Skeletal muscle tissue (tissue), 4 donors: Measurements from ENCODE around the gene NFE2L2. TPM values are rescaled to one million over a fixed set of nuclear protein-coding genes. Genes with fewer than 3 reads are reported as not detected.
A peak's percentile ranks its signal among the peaks of the same experiment; 100 is the strongest.
"Not testable (repeated sequence)": the region's sequence is repeated elsewhere in the genome, so short reads cannot be mapped to it uniquely, and the experiment has no call there.

Source experiments
- H3K27ac ChIP-seq: one replicate; pipeline ENCODE4 v1.7.0; 2013; ENCODE audit warnings: mild to moderate bottlenecking, low read depth, low read length, inconsistent platforms
- H3K27me3 ChIP-seq, 3 donors: one replicate each; pipeline ENCODE4 v1.7.0; 2013; ENCODE audit warnings: low read length in 3 of 3; ENCODE audit not compliant: control insufficient read depth in 3 of 3, insufficient read depth in 3 of 3
- H3K36me3 ChIP-seq, 3 donors: one replicate each; pipeline ENCODE4 v1.7.0; 2013; ENCODE audit warnings: low read length in 3 of 3; ENCODE audit not compliant: control insufficient read depth in 3 of 3, insufficient read depth in 3 of 3
- H3K4me1 ChIP-seq, 3 donors: one replicate each; pipeline ENCODE4 v1.7.0; 2013; ENCODE audit warnings: low read length in 3 of 3, mild to moderate bottlenecking in 3 of 3; ENCODE audit not compliant: control insufficient read depth in 3 of 3, insufficient read depth in 3 of 3
- H3K4me3 ChIP-seq, 3 donors: one replicate each; pipeline ENCODE4 v1.7.0; 2013; ENCODE audit warnings: low read length in 3 of 3
- H3K9ac ChIP-seq, 3 donors: one replicate each; pipeline ENCODE4 v1.7.0; 2013; ENCODE audit warnings: low read length in 3 of 3, mild to moderate bottlenecking in 3 of 3, moderate library complexity in 2 of 3, low read depth in 1 of 3
- H3K9me3 ChIP-seq, 3 donors: one replicate each; pipeline ENCODE4 v1.7.0; 2013; ENCODE audit warnings: low read length in 3 of 3; ENCODE audit not compliant: control insufficient read depth in 3 of 3
- total RNA-seq: library from RNA; depleted of rRNA; stranded (reverse); fragments of >200 nt; gene quantifications from one replicate; pipeline ENCODE4 v1.2.3, GENCODE V29; 2014
- donor health status: Osteomylitis.

NFE2L2 gene
- total RNA-seq, 1 donor from 2014 or later, result 21.4 TPM

GRCh38 chr2:177229442-177230242, 34.9 kb downstream of the NFE2L2 start:
- H3K27me3 ChIP-seq, result no peaks in the 10 kb centered on the region
- peaks cover 13 to 39% (median 37%) of the 10 kb centered on the region in 3 donors for H3K36me3 ChIP-seq
- no peaks in the 10 kb centered on the region for H3K9me3 ChIP-seq
- H3K27ac ChIP-seq, result no peak overlapping the region
- no peak overlapping the region for H3K4me3 ChIP-seq
- peaks cover 9 to 16% (median 12%) of the 10 kb centered on the region in 3 donors for H3K4me1 ChIP-seq
- H3K9ac ChIP-seq, result no peak overlapping the region

- H3K27me3 ChIP-seq, result no peaks in the 10 kb centered on the region
- H3K36me3 ChIP-seq, result peaks cover 21 to 32% (median 29%) of the 10 kb centered on the region in 3 donors
- H3K4me1 ChIP-seq, result no peaks in the 10 kb centered on the region
- no peak overlapping the region for H3K9ac ChIP-seq
- H3K4me3 ChIP-seq, result no peak overlapping the region
- H3K27ac ChIP-seq, result no peak overlapping the region
- H3K9me3 ChIP-seq, result no peaks in the 10 kb centered on the region
These were observed 38.6 kb downstream of the NFE2L2 start for GRCh38 chr2:177225965-177226360.

GRCh38 chr2:177223436-177223835, 41.1 kb downstream of the NFE2L2 start:
- H3K9me3 ChIP-seq, H3K27me3 ChIP-seq, H3K9ac ChIP-seq, H3K4me1 ChIP-seq, H3K4me3 ChIP-seq, H3K27ac ChIP-seq: not testable (repeated sequence)
- H3K36me3 ChIP-seq, result peaks cover 24 to 39% (median 35%) of the 10 kb centered on the region in 3 donors

GRCh38 chr2:177221970-177222369, 42.6 kb downstream of the NFE2L2 start:
- Histone ChIP-seq H3K27me3 (no peaks in the 10 kb centered on the region), H3K9ac (no peak overlapping the region), H3K4me3 (no peak overlapping the region), H3K27ac (no peak overlapping the region), H3K36me3 (peaks cover 33 to 49% (median 46%) of the 10 kb centered on the region in 3 donors), H3K4me1 (peaks cover 3 to 5% (median 4%) of the 10 kb centered on the region in 3 donors), H3K9me3 (no peaks in the 10 kb centered on the region)

GRCh38 chr2:177221534-177221933, 43.0 kb downstream of the NFE2L2 start:
- Histone ChIP-seq H3K9ac (no peak overlapping the region), H3K36me3 (peaks cover 38 to 54% (median 50%) of the 10 kb centered on the region in 3 donors), H3K4me1 (peaks cover 4 to 10% (median 6%) of the 10 kb centered on the region in 3 donors), H3K27ac (no peak overlapping the region), H3K27me3 (no peaks in the 10 kb centered on the region), H3K4me3 (no peak overlapping the region), H3K9me3 (no peaks in the 10 kb centered on the region)

GRCh38 chr2:177219787-177220186, 44.7 kb downstream of the NFE2L2 start:
- not testable (repeated sequence) for H3K27me3 ChIP-seq, H3K27ac ChIP-seq, H3K4me3 ChIP-seq, H3K9ac ChIP-seq, H3K9me3 ChIP-seq
- H3K36me3 ChIP-seq, result peaks cover 45 to 62% (median 61%) of the 10 kb centered on the region in 3 donors
- peaks cover 16 to 24% (median 16%) of the 10 kb centered on the region in 3 donors for H3K4me1 ChIP-seq

GRCh38 chr2:177217247-177217843, 47.2 kb downstream of the NFE2L2 start:
- H3K9ac ChIP-seq, result no peak overlapping the region
- H3K36me3 ChIP-seq, result peaks cover 37 to 55% (median 49%) of the 10 kb centered on the region in 3 donors
- peaks cover 23 to 31% (median 24%) of the 10 kb centered on the region in 3 donors for H3K4me1 ChIP-seq

GRCh38 chr2:177212891-177213856, 51.4 kb downstream of the NFE2L2 start:
- H3K4me3 ChIP-seq, result peak overlapping the region; percentile 87 to 93 (median 92)
- no peaks in the 10 kb centered on the region for H3K9me3 ChIP-seq
- H3K9ac ChIP-seq, result peak overlapping the region; percentile 90 to 96 (median 94)
- H3K36me3 ChIP-seq, result peaks cover 18 to 24% (median 21%) of the 10 kb centered on the region in 3 donors
- H3K27me3 ChIP-seq, result no peaks in the 10 kb centered on the region
- peak overlapping the region; percentile 100 for H3K27ac ChIP-seq
- peaks cover 31 to 43% (median 39%) of the 10 kb centered on the region in 3 donors for H3K4me1 ChIP-seq

More at GRCh38 chr2:177217247-177217843, 47.2 kb downstream of the NFE2L2 start:
- no peaks in the 10 kb centered on the region for H3K27me3 ChIP-seq
- no peak overlapping the region for H3K27ac ChIP-seq
- no peaks in the 10 kb centered on the region for H3K9me3 ChIP-seq
- H3K4me3 ChIP-seq, result no peak overlapping the region

- H3K27me3 ChIP-seq, result no peaks in the 10 kb centered on the region
- peaks cover 14 to 20% (median 14%) of the 10 kb centered on the region in 3 donors for H3K36me3 ChIP-seq
- H3K4me1 ChIP-seq, result peaks cover 30 to 41% (median 38%) of the 10 kb centered on the region in 3 donors
- peak within 1 kb of the TSS; percentile 100 for H3K27ac ChIP-seq
- peak within 1 kb of the TSS; percentile 87 to 93 (median 92) for H3K4me3 ChIP-seq
- no peaks in the 10 kb centered on the region for H3K9me3 ChIP-seq
- peak within 1 kb of the TSS; percentile 94 to 98 (median 94) for H3K9ac ChIP-seq
These were observed 52.2 kb downstream of the NFE2L2 start, which contains the start of gene HNRNPA3 for GRCh38 chr2:177212106-177212890. TSS of gene HNRNPA3 (plus strand) at chr2:177212794. CDS start at chr2:177212800, 6 bp downstream.
